CD4-positive, alpha-beta T cell (primary cell): ENCODE results near the gene SAMM50. TPM values are rescaled to one million over a fixed set of nuclear protein-coding genes. Genes with fewer than 3 reads are reported as not detected.
"Not testable (repeated sequence)": the region's sequence is repeated elsewhere in the genome, so short reads cannot be mapped to it uniquely, and the experiment has no call there.

Experiments
- ATAC-seq: fragments of 200-7000 bp; cut with Tn5 transposase; one replicate; pipeline ENCODE4 v1.10.0; 2022; ENCODE audit warnings: mild to moderate bottlenecking; ENCODE audit not compliant: poor library complexity
- CTCF ChIA-PET: fragments of 350-600 bp; sonication (Branson Sonifier 250); formaldehyde crosslinking; loops from one replicate; lab custom pipeline; 2021; ENCODE audit warnings: antibody characterized with exemption, inconsistent platforms; lab: Charles Lee
- POLR2A ChIA-PET: fragments of 350-600 bp; sonication (Branson Sonifier 250); formaldehyde crosslinking; loops from one replicate; lab custom pipeline; 2021; ENCODE audit warnings: antibody characterized with exemption, inconsistent platforms; lab: Charles Lee
- DNase-seq, 14 experiments: peaks; one replicate each; pipeline ENCODE4 v3.0.0-alpha.2; 2013 to 2020; ENCODE audit warnings: mixed read lengths in 2 of 14
- H3K27ac ChIP-seq, 2 donors: one replicate each; pipeline versions ENCODE4 v1.5.1 to v1.7.0; 2013; ENCODE audit warnings: low read length in 2 of 2, low read depth in 1 of 2, mild to moderate bottlenecking in 1 of 2
- H3K27me3 ChIP-seq, 2 experiments: 1 replicate in 1 of 2; 2 replicates in 1 of 2; pipeline versions ENCODE4 v1.6.1 to v1.7.0; 2013; ENCODE audit warnings: low read length in 2 of 2, control low read depth in 1 of 2, mild to moderate bottlenecking in 1 of 2, moderate library complexity in 1 of 2; ENCODE audit not compliant: insufficient read depth in 2 of 2, control insufficient read depth in 1 of 2
- H3K36me3 ChIP-seq: one replicate; pipeline ENCODE4 v1.6.1; 2013; ENCODE audit warnings: low read length, control low read depth; ENCODE audit not compliant: insufficient read depth
- H3K4me1 ChIP-seq: one replicate; pipeline ENCODE4 v1.6.1; 2013; ENCODE audit warnings: low read length, control low read depth; ENCODE audit not compliant: insufficient read depth
- H3K4me3 ChIP-seq: one replicate; pipeline ENCODE4 v1.5.1; 2013; ENCODE audit warnings: mild to moderate bottlenecking, low read length, moderate library complexity
- H3K9me3 ChIP-seq, 2 experiments: 1 replicate in 1 of 2; 2 replicates in 1 of 2; pipeline versions ENCODE4 v1.6.1 to v1.7.0; 2013; ENCODE audit warnings: low read length in 2 of 2, mild to moderate bottlenecking in 2 of 2, control low read depth in 1 of 2, moderate library complexity in 1 of 2; ENCODE audit not compliant: control insufficient read depth in 1 of 2, insufficient read depth in 1 of 2
- H3K27ac Mint-ChIP-seq: one replicate; pipeline ENCODE4 v1.8.0; 2020; ENCODE audit warnings: mixed read lengths
- H3K27me3 Mint-ChIP-seq: one replicate; pipeline ENCODE4 v1.8.0; 2021; ENCODE audit warnings: mixed read lengths
- H3K36me3 Mint-ChIP-seq: one replicate; pipeline ENCODE4 v1.8.0; 2021; ENCODE audit warnings: low read depth, mixed read lengths
- H3K4me1 Mint-ChIP-seq: one replicate; pipeline ENCODE4 v1.8.0; 2021; ENCODE audit warnings: low read depth, mixed read lengths
- H3K4me3 Mint-ChIP-seq: one replicate; pipeline ENCODE4 v1.8.0; 2020; ENCODE audit warnings: mild to moderate bottlenecking, mixed read lengths
- H3K9me3 Mint-ChIP-seq: one replicate; pipeline ENCODE4 v1.8.0; 2020; ENCODE audit warnings: mixed read lengths
- CTCF ChIP-seq: fragments of 200-600 bp; IDR thresholded peaks from one replicate; pipeline ENCODE4 v1.8.0; 2022; ENCODE audit warnings: antibody characterized with exemption, mild to moderate bottlenecking
- intact Hi-C, 2 experiments: fragments of 100-400 bp; cut with DNase I in 1 of 2; cut with micrococcal nuclease in 1 of 2; formaldehyde crosslinking; loops; one replicate each; pipeline versions ENCODE4 v1.15.1 to v1.9.0; 2023 to 2025; cut with DNase I, micrococcal nuclease
- total RNA-seq, 174 experiments: library from RNA in 2 of 174; stranded (reverse) in 2 of 174; gene quantifications; one replicate each; pipeline ENCODE4 v1.2.3 and lab custom pipeline; 2021 to 2026

SAMM50 gene
- total RNA-seq, 2 experiments from 2014 or later, result 15.2 to 18.0 TPM

GRCh38 chr22:44012591-44012990 lies 57.3 kb downstream of the SAMM50 start:
- ChIA-PET POLR2A (no interaction called here), CTCF (no interaction called here)
- intact Hi-C loops, result no loop called here
- H3K4me3 Mint-ChIP-seq, result no peak overlapping the region
- Histone ChIP-seq H3K27me3 (no peaks in the 10 kb centered on the region), H3K4me3 (no peak overlapping the region), H3K4me1 (no peaks in the 10 kb centered on the region), H3K36me3 (no peaks in the 10 kb centered on the region), H3K9me3 (no peaks in the 10 kb centered on the region), H3K27ac (no peak overlapping the region)
- TF ChIP-seq CTCF, result no peak
- H3K27ac Mint-ChIP-seq, result no peak overlapping the region
- H3K36me3 Mint-ChIP-seq, result no peaks in the 10 kb centered on the region
- H3K4me1 Mint-ChIP-seq, result no peaks in the 10 kb centered on the region
- no peaks in the 10 kb centered on the region for H3K9me3 Mint-ChIP-seq
- no peaks in the 10 kb centered on the region for H3K27me3 Mint-ChIP-seq
- DNase-seq (no peak), ATAC-seq (no peak)

- Mint-ChIP-seq H3K27me3 (no peaks in the 10 kb centered on the region), H3K27ac (no peak overlapping the region), H3K36me3 (no peaks in the 10 kb centered on the region), H3K4me1 (no peaks in the 10 kb centered on the region), H3K9me3 (no peaks in the 10 kb centered on the region), H3K4me3 (no peak overlapping the region)
- Histone ChIP-seq H3K27ac (no peak overlapping the region), H3K36me3 (no peaks in the 10 kb centered on the region), H3K4me3 (no peak overlapping the region), H3K27me3 (no peaks in the 10 kb centered on the region), H3K4me1 (no peaks in the 10 kb centered on the region), H3K9me3 (no peaks in the 10 kb centered on the region)
- no peak for ATAC-seq
- ChIA-PET POLR2A (no interaction called here), CTCF (no interaction called here)
- no peak for TF ChIP-seq CTCF
- intact Hi-C loops, result no loop called here
- no peak for DNase-seq
Measured at GRCh38 chr22:44014241-44014640, 59.0 kb downstream of the SAMM50 start.

GRCh38 chr22:44016586-44016985 lies 61.3 kb downstream of the SAMM50 start:
- DNase-seq, H3K36me3 ChIP-seq, H3K9me3 ChIP-seq, ATAC-seq, H3K4me1 ChIP-seq, CTCF ChIA-PET, intact Hi-C loops, H3K4me3 ChIP-seq, POLR2A ChIA-PET, H3K27me3 ChIP-seq, H3K4me1 Mint-ChIP-seq, H3K9me3 Mint-ChIP-seq, H3K36me3 Mint-ChIP-seq, H3K27me3 Mint-ChIP-seq, H3K27ac Mint-ChIP-seq, H3K27ac ChIP-seq, H3K4me3 Mint-ChIP-seq: not testable (repeated sequence)

GRCh38 chr22:44018594-44018993 lies 63.4 kb downstream of the SAMM50 start:
- intact Hi-C loops, result no loop called here
- ChIA-PET POLR2A (no interaction called here), CTCF (no interaction called here)
- Histone ChIP-seq H3K36me3 (no peaks in the 10 kb centered on the region), H3K9me3 (no peaks in the 10 kb centered on the region), H3K27ac (no peak overlapping the region), H3K4me1 (peaks cover 2% of the 10 kb centered on the region), H3K27me3 (no peaks in the 10 kb centered on the region), H3K4me3 (no peak overlapping the region)
- peaks cover 4% of the 10 kb centered on the region for H3K27me3 Mint-ChIP-seq
- H3K4me1 Mint-ChIP-seq, result no peaks in the 10 kb centered on the region
- no peak overlapping the region for H3K4me3 Mint-ChIP-seq
- ATAC-seq (no peak), DNase-seq (no peak)
- no peak for TF ChIP-seq CTCF
- H3K27ac Mint-ChIP-seq, result no peak overlapping the region
- H3K36me3 Mint-ChIP-seq, result no peaks in the 10 kb centered on the region
- H3K9me3 Mint-ChIP-seq, result no peaks in the 10 kb centered on the region
